Spleen (tissue), 11 donors: ENCODE data around the gene RUVBL1. TPM values are rescaled to one million over a fixed set of nuclear protein-coding genes. Genes with fewer than 3 reads are reported as not detected.
A peak's percentile ranks its signal among the peaks of the same experiment; 100 is the strongest.

Source experiments
- DNase-seq: peaks from one replicate; pipeline ENCODE4 v3.0.0-alpha.2; 2020
- H3K27ac ChIP-seq, 8 donors: fragments of 200-600 bp; sonication (generic) in 7 of 8; 1 replicate in 4 of 8; 2 replicates in 4 of 8; pipeline versions ENCODE4 v1.5.0 to v1.8.0; 2016 to 2021; ENCODE audit warnings: inconsistent platforms in 4 of 8, mild to moderate bottlenecking in 4 of 8, moderate library complexity in 1 of 8
- H3K27me3 ChIP-seq, 7 donors: fragments of 200-600 bp; sonication (generic) in 6 of 7; replicated peaks in 1 of 7; 1 replicate in 4 of 7; 2 replicates in 3 of 7; pipeline versions ENCODE4 v1.5.0 to v1.8.0; 2016 to 2021; ENCODE audit warnings: inconsistent platforms in 3 of 7, mild to moderate bottlenecking in 1 of 7
- H3K36me3 ChIP-seq, 6 donors: fragments of 200-600 bp; sonication (generic) in 5 of 6; 1 replicate in 4 of 6; 2 replicates in 2 of 6; pipeline versions ENCODE4 v1.5.0 to v1.8.0; 2016 to 2021; ENCODE audit warnings: inconsistent platforms in 2 of 6
- H3K4me1 ChIP-seq, 6 donors: fragments of 200-600 bp; sonication (generic) in 5 of 6; 1 replicate in 3 of 6; 2 replicates in 3 of 6; pipeline versions ENCODE4 v1.5.0 to v1.8.0; 2016 to 2021; ENCODE audit warnings: inconsistent platforms in 3 of 6
- H3K4me3 ChIP-seq, 8 donors: fragments of 200-600 bp; sonication (generic) in 7 of 8; 1 replicate in 4 of 8; 2 replicates in 4 of 8; pipeline versions ENCODE4 v1.5.0 to v1.8.0; 2016 to 2021; ENCODE audit warnings: inconsistent platforms in 4 of 8, mild to moderate bottlenecking in 4 of 8, moderate library complexity in 2 of 8
- H3K9me3 ChIP-seq, 8 donors: fragments of 200-600 bp; sonication (generic) in 7 of 8; 1 replicate in 4 of 8; 2 replicates in 4 of 8; pipeline versions ENCODE4 v1.5.0 to v1.8.0; 2016 to 2021; ENCODE audit warnings: inconsistent platforms in 4 of 8
- CTCF ChIP-seq, 11 experiments: fragments of 200-600 bp in 7 of 11; fragments of 450-650 bp in 4 of 11; sonication (generic) in 4 of 11; IDR thresholded peaks in 8 of 11; conservative IDR thresholded peaks in 3 of 11; 1 replicate in 7 of 11; 2 replicates in 4 of 11; pipeline versions ENCODE4 v1.4.0 to v1.8.0; 2016 to 2021; ENCODE audit warnings: antibody characterized with exemption in 11 of 11, inconsistent platforms in 4 of 11, mild to moderate bottlenecking in 1 of 11
- POLR2A ChIP-seq, 3 donors: fragments of 450-650 bp; IDR thresholded peaks; one replicate each; pipeline ENCODE4 v1.5.1; 2017; ENCODE audit warnings: antibody characterized with exemption in 3 of 3, mild to moderate bottlenecking in 1 of 3
- POLR2AphosphoS5 ChIP-seq, 3 donors: sonication (generic); formaldehyde crosslinking; IDR thresholded peaks; one replicate each; pipeline ENCODE4 v1.5.1; 2017; ENCODE audit warnings: antibody characterized with exemption in 3 of 3
- WGBS, 5 donors: extraction: QIAGEN DNeasy Blood & Tissue Kit in 3 of 5; methylation state at CpG; one replicate each; pipeline versions ENCODE4 v1.1.5 to v1.1.7; 2013 to 2018; 5-methylcytosine and 5-hydroxymethylcytosine counted together
- intact Hi-C: fragments of 100-400 bp; cut with DNase I; formaldehyde crosslinking; loops from one replicate; pipeline ENCODE4 v1.15.0; 2023; ENCODE audit warnings: low total_unique reads
- polyA plus RNA-seq, 3 donors: library from polyadenylated mRNA; stranded (reverse); fragments of 200-250 nt; gene quantifications; one replicate each; pipeline ENCODE4 v1.2.1, GENCODE V29; 2013
- total RNA-seq, 7 donors: library from RNA; depleted of rRNA in 3 of 7; stranded (reverse); fragments of >200 nt in 3 of 7; fragmentation: NEBNext Ultra II Directional in 4 of 7; extraction: Animal tissue kit (Norgen Biotek cat#: 25700) in 4 of 7; gene quantifications; one replicate each; pipeline versions ENCODE4 v1.1.0 to v1.2.1, GENCODE V29; 2016 to 2021
- donor health status: healthy with polysubstance abuse.
- donor health status: DM: no; HTN: no; CAD: no; lungs with moderate emphysema.
- donor health status: DM: no; HTN: no; CAD: no.
- donor health status: Bipolar disorder and iron deficiency.
- donor health status: healthy.
- donor health status: DM: no; HTN: no; CAD: no.
- donor health status: DM: yes; HTN: yes; CAD: no.

The RUVBL1 gene
- total and polyA plus RNA-seq, 10 donors: 21.6 to 36.4 (median 29.4) TPM

GRCh38 chr3:128153156-128154041, 29.8 kb upstream of the RUVBL1 start, which contains the start of gene EEFSEC:
Gene EEFSEC, plus strand, starts transcription at chr3:128153481. Its CDS starts 27 bp downstream, at chr3:128153508.
- Histone ChIP-seq H3K4me3 (peak within 1 kb of the TSS; percentile 67 to 96 (median 86)), H3K9me3 (peaks cover 0 to 4% (median 0%) of the 10 kb centered on the region in 8 donors), H3K4me1 (peaks cover 12 to 29% (median 21%) of the 10 kb centered on the region in 6 donors), H3K36me3 (peaks cover 0 to 19% (median 8%) of the 10 kb centered on the region in 6 donors), H3K27me3 (no peaks in the 10 kb centered on the region), H3K27ac (peak within 1 kb of the TSS; percentile 81 to 92 (median 88))
- TF ChIP-seq POLR2A (IDR thresholded peaks at IDR 0.05): peak in 1 of 3 donors; percentile 22
- TF ChIP-seq CTCF (IDR thresholded peaks at IDR 0.05 in 8 of 11, conservative IDR thresholded peaks at IDR 0.05 in 3 of 11): peak in 1 of 11 experiments; percentile 16
- peak; percentile 84 to 91 (median 86) for TF ChIP-seq POLR2AphosphoS5 (IDR thresholded peaks at IDR 0.05)
- intact Hi-C loops: no loop called here
- DNase-seq: peak; percentile 96
- WGBS, 5 donors: 0 to 1% (median 0%) methylated on average over 28 to 96 of the region's 96 CpGs

GRCh38 chr3:128152419-128153155, 29.0 kb upstream of the RUVBL1 start:
- Histone ChIP-seq H3K27ac (peak overlapping the region; percentile 81 to 92 (median 88)), H3K9me3 (peaks cover 0 to 3% (median 0%) of the 10 kb centered on the region in 8 donors), H3K36me3 (peaks cover 0 to 11% (median 6%) of the 10 kb centered on the region in 6 donors), H3K27me3 (no peaks in the 10 kb centered on the region), H3K4me1 (peaks cover 12 to 29% (median 21%) of the 10 kb centered on the region in 6 donors), H3K4me3 (peak overlapping the region; percentile 67 to 96 (median 86))
- 55 to 78% (median 69%) methylated on average over 11 to 16 of the region's 29 CpGs for WGBS, 5 donors
- TF ChIP-seq POLR2A (IDR thresholded peaks at IDR 0.05) (no peak), POLR2AphosphoS5 (IDR thresholded peaks at IDR 0.05) (no peak), CTCF (IDR thresholded peaks at IDR 0.05 in 8 of 11, conservative IDR thresholded peaks at IDR 0.05 in 3 of 11) (no peak)
- intact Hi-C loops: no loop called here
- no peak for DNase-seq

GRCh38 chr3:128151758-128152274, 28.2 kb upstream of the RUVBL1 start:
- Histone ChIP-seq H3K4me3 (no peak overlapping the region), H3K36me3 (peaks cover 0 to 3% (median under 1%) of the 10 kb centered on the region in 6 donors), H3K27ac (no peak overlapping the region), H3K9me3 (no peaks in the 10 kb centered on the region), H3K27me3 (no peaks in the 10 kb centered on the region), H3K4me1 (peaks cover 12 to 29% (median 21%) of the 10 kb centered on the region in 6 donors)
- WGBS, 5 donors: 81 to 88% (median 83%) methylated on average over 5 of the region's 5 CpGs
- TF ChIP-seq CTCF (IDR thresholded peaks at IDR 0.05 in 8 of 11, conservative IDR thresholded peaks at IDR 0.05 in 3 of 11) (no peak), POLR2A (IDR thresholded peaks at IDR 0.05) (no peak), POLR2AphosphoS5 (IDR thresholded peaks at IDR 0.05) (no peak)
- DNase-seq: no peak
- intact Hi-C loops: no loop called here
